ENCODE results near the gene FCRL3. TPM values are rescaled to one million over a fixed set of nuclear protein-coding genes. Genes with fewer than 3 reads are reported as not detected.

FCRL3 gene
- total RNA-seq, 2 experiments from 2014 or later = 3.8 to 3.9 TPM

GRCh38 chr1:157691285-157691920 is 9.2 kb downstream of the FCRL3 start:
- ChIA-PET POLR2A (interaction anchor here (0.6 kb wide), 1 partner anchor 327 kb away, joined by 3 read pairs; no protein-coding TSS in a partner anchor), CTCF (interaction anchor here (1.3 to 1.4 kb wide), 2 partner anchors 11 to 48 kb away, joined by 3 to 5 read pairs; no protein-coding TSS in a partner anchor)

GRCh38 chr1:157682710-157683437 is 17.7 kb downstream of the FCRL3 start:
- ChIA-PET POLR2A (no interaction called here), CTCF (no interaction called here)

- ChIA-PET POLR2A (no interaction called here), CTCF (no interaction called here)
Measured at GRCh38 chr1:157678721-157679120, 21.8 kb downstream of the FCRL3 start.

- ChIA-PET POLR2A (no interaction called here), CTCF (no interaction called here)
Measured at GRCh38 chr1:157673008-157673407, 27.6 kb downstream of the FCRL3 start.

- ChIA-PET CTCF (no interaction called here), POLR2A (no interaction called here)
Measured at GRCh38 chr1:157671895-157672294, 28.7 kb downstream of the FCRL3 start.

GRCh38 chr1:157659576-157660247 is 40.9 kb downstream of the FCRL3 start:
- ChIA-PET POLR2A (no interaction called here), CTCF (no interaction called here)

- ChIA-PET CTCF (no interaction called here), POLR2A (no interaction called here)
Measured at GRCh38 chr1:157658571-157658970, 42.0 kb downstream of the FCRL3 start.

GRCh38 chr1:157653494-157653873 is 47.1 kb downstream of the FCRL3 start:
- ChIA-PET POLR2A (no interaction called here), CTCF (no interaction called here)

GRCh38 chr1:157652859-157653493 is 47.6 kb downstream of the FCRL3 start:
- ChIA-PET CTCF (no interaction called here), POLR2A (no interaction called here)

- ChIA-PET CTCF (no interaction called here), POLR2A (no interaction called here)
Measured at GRCh38 chr1:157648317-157648716, 52.3 kb downstream of the FCRL3 start.

- ChIA-PET CTCF (no interaction called here), POLR2A (no interaction called here)
Measured at GRCh38 chr1:157646144-157646543, 54.4 kb downstream of the FCRL3 start.

- POLR2A ChIA-PET = no interaction called here
- CTCF ChIA-PET = interaction anchor here (0.9 kb wide), 1 partner anchor 61 kb away, joined by 3 read pairs; no protein-coding TSS in a partner anchor
Measured at GRCh38 chr1:157641177-157641576, 59.4 kb downstream of the FCRL3 start.

- POLR2A ChIA-PET = no interaction called here
- CTCF ChIA-PET = no interaction called here
Measured at GRCh38 chr1:157639800-157640199, 60.8 kb downstream of the FCRL3 start.

GRCh38 chr1:157628773-157629172 is 71.8 kb downstream of the FCRL3 start:
- POLR2A ChIA-PET = no interaction called here

More at GRCh38 chr1:157628773-157629172, 71.8 kb downstream of the FCRL3 start:
- CTCF ChIA-PET = no interaction called here

Other genes starting within 250 kb of the FCRL3 start
- not detected for gene FCRL5, start 148.3 kb downstream of the FCRL3 start, total RNA-seq
- gene FCRL4, start 102.7 kb downstream of the FCRL3 start, total RNA-seq = not detected
- gene FCRL2, start 76.4 kb upstream of the FCRL3 start, total RNA-seq = not detected
- gene FCRL1, start 119.4 kb upstream of the FCRL3 start, total RNA-seq = not detected
- not detected for gene CD5L, start 141.0 kb upstream of the FCRL3 start, total RNA-seq

All from activated CD8-positive, alpha-beta memory T cell treated with anti-CD3 and anti-CD28 coated beads for 36 hours (primary cell).